ENCODE data around the gene IGSF23.
"Not testable (repeated sequence)": the region's sequence is repeated elsewhere in the genome, so short reads cannot be mapped to it uniquely, and the experiment has no call there.

The IGSF23 gene

DNA sequence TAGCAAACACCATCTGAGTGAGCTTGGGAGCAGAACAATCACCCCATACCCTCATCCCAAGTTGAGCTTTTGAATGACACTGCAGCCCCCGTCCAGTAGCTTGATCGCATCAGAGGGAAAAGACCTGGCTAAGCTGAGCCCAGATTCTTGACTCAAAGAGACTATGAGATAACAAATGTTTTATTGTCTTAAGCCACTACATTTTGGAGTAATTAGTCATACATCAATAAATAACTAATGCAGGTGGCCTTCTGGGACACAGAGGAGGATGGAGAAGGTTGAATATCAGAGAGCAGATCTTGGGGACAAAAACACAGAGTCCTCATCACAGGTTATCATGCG lies 24.6 kb upstream of the IGSF23 start:
- DNase-seq = no peak

DNA sequence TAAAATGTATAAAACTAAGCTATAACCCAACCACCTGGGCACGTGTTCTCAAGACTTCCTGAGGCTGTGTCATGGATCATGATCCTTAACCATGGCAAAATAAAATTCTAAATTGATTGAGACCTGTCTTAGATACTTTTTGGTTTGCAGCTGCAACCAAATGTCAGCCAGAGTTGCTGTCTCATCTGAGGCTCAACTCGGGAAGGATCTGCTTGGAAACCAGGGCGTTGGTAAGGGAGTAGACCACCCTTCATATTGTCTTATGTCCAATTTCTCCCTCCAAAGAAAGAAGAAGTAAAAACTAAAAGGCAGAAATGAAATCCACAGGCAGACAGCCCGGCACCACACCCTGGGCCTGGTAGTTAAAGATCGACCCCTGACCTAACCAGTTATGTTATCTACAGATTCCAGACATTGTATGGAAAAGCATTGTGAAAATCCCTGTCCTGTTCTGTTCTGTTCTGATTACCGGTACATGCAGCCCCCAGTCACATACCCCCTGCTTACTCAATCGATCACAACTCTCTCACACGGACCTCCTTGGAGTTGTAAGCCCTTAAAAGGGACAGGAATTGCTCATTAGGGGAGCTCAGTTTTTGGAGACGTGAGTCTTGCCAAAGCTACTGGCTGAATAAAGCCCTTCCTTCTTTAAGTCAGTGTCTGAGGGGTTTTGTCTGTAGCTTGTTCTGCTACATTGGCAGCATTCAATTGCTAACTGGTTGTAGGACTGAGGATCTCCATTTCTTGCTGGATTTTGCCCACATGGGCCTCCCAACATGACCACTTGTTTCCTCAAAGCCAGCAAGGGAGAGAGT lies 22.9 kb upstream of the IGSF23 start:
- no peak for DNase-seq

DNA sequence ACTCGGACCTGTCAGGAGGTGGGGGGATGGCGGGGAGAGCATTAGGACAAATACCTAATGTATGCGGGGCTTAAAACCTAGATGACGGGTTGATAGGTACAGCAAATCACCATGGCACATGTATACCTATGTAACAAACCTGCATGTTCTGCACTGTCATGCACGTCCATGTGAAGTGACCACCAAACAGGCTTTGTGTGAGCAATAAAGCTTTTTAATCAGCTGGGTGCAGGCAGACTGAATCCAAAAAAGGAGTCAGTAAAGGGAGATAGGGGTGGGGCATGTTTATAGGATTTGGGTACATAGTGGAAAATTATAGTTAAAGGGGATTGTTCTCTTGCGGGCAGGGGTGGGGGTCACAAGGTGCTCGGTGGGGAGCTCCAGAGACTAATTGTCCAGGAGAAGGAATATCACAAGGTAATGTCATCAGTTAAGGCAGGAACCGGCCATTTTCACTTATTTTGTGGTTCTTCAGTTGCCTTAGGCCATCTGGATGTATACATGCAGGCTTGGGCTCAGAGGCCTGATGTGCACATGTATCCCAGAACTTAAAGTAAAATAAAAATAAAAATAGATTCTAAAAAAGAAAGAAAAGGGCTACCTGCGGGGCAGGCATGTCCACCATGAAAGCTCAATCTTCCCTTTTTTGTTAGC lies 21.9 kb upstream of the IGSF23 start:
- DNase-seq = not testable (repeated sequence)

DNA sequence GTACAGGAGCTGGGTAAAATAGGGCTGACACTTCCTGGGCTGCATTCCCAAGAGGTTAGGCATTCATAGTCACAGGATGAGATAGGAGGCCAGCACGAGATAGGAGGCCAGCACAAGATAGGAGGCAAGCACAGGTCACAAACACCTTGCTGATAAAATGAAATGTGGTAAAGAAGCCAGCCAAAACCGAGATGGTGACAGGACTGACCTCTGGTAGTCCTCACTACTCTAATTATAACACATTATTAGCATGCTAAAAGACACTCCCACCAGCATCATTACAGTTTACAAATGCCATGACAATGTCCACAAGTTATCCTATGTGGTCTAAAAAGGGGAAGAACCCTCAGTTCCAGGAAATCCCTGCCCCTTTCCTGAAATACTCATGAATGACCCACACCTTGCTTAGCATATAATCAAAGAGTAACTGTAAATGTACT lies 20.9 kb upstream of the IGSF23 start:
- DNase-seq = no peak

DNA sequence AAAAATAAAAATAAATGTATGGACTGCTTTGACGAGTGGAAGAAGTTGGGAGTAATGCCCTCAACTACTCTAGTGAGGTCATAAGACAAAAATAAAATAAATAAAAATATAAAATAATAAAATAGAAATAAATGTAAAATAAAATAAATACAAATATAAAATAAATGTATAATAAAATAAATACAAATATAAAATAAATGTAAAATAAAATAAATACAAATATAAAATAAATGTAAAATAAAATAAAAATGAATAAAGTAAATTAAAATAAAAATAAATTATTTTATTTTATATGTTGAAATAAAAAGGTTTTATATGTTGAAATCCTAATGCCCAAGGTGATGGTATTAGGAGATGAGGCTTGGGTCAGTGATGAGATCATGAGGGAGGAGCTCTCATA lies 20.1 kb upstream of the IGSF23 start:
- DNase-seq = no peak

DNA sequence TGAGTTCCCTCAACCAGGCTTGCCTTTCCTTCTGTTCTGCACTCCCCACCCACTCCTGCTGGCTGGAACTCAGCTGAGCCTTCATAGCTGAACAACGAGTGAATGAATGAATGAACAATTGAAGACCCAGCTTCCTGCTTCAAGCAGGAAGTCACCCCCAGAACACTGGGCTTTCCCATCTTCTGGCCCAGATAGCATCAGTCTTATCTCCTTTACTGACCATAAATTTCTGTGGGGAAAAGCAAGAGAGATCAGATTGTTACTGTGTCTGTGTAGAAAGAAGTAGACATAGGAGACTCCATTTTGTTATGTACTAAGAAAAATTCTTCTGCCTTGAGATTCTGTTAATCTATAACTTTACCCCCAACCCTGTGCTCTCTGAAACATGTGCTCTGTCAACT lies 19.5 kb upstream of the IGSF23 start:
- not testable (repeated sequence) for DNase-seq

DNA sequence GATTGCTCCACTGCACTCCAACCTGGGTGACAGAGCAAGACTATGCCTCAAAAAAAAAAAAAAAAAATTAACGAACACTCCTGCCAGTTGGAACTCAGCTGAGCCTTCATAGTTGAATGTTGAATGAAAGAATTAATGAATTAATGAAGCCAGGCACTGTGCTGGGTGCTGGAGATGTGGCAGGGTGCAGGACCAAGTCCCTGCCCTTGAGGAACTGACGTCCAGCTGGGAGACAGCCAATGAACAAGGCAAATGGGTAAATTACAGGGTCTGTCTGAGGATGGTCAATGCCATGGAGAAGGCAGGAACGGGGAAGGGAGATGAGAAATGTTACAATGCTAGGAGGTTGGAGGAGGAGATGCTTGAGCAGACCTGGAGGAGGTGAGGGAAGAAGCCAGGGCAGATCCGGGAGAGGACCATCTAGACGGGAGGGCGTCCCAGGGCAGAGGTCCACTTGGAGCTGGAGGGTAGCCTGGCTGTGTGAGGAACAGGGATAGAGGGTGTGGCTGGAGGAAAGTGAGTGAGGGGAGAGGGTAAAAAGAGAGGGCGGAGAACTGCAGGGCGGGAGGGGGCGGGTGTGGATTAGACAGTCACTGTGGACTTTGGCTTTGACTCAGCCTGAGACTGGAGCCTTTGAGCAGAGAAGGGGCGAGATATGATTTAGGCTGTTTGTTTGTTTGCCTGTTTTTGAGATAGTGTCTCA lies 16.8 kb upstream of the IGSF23 start:
- DNase-seq = no peak

DNA sequence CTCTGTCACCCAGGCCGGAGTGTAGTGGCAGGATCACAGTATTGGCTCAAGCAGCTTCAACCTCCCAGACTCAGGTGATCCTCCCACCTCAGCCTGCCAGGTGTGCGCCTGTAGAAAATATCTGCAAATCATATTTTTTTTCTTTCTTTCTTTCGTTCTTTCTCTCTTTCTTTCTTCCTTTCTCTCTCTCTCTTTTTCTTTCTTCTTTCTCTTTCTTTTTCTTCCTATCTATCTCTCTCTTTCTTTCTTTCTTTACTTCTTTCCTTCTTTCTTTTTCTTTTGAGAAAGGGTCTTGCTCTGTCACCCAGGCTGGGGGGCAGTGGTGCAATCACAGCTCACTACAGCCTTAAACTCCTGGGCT lies 16.3 kb upstream of the IGSF23 start:
- DNase-seq = no peak

DNA sequence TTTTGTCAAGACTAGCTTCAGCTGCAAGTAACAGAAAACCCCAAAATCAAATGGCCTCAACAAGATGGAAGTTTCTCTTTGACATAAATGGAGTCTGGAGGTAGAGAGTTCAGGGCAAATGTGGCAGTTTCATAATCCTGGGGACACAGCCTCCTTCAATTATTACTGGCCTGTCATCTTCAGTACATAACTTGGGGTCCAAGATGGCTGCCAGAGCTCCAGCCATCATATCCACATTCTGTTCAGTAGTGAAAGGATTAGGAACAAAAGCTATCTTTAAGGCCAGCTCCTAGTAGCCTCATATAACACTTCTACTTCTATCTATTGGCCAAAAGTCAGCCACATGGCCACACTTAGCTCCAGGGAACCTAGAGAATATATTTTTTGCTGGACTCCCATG lies 15.0 kb upstream of the IGSF23 start:
- DNase-seq = no peak

DNA sequence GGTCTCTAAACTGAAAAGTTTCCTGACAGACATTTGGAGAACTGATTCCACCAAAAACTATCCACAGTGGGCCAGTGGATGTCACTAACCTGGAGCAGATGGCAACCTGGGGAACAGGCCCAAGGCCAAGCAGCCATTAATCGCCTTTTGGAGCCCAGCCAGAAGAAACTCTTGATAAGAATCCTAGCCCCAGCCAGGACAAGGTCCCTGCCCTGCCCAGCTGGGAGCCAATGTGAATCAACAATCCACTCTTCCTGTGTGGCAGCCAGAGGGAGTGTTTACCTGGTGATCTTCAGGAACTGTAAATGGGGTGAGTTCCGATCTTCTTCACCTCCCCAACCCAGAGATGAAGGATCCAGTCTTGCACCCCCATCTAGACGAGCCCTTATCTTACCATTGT lies 14.5 kb upstream of the IGSF23 start:
- no peak for DNase-seq

DNA sequence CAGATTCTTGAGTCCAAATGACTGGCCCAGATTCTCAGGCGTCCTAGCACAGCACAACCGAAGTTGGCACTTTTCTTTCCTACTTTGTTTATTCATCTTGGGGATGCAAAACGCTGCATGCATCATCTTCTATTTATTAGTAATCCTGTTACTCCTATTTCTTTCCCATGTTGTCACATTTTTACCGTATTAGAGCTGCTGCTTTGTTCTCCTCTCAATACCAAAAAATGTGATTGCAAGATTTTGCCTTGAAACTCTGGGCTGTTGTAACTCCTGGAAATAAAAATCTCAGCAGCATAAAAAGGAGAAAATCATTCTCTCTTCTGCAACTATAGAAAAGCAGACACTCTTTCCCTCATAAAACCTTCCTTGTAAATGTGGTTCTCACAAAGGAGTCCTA lies 12.9 kb upstream of the IGSF23 start:
- DNase-seq = no peak

DNA sequence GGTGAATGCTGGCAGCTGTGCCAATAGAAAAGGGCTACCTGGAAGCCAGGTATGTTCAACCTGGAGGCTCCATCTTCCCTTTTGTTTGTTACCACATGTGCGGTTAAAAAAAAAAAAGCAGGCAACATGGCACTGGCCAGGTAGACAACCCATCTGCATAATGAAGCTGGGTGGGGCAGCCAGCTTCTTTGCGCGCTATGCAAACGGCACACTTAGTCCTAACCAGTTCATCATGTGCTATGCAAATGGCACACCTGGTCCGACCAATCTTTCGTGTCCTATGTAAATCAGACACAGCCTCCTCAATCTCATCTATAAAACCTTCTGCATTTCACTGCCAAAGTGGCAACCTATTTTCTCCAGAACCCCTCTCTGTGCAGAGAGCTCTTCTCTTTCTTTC lies 11.3 kb upstream of the IGSF23 start:
- DNase-seq = no peak

DNA sequence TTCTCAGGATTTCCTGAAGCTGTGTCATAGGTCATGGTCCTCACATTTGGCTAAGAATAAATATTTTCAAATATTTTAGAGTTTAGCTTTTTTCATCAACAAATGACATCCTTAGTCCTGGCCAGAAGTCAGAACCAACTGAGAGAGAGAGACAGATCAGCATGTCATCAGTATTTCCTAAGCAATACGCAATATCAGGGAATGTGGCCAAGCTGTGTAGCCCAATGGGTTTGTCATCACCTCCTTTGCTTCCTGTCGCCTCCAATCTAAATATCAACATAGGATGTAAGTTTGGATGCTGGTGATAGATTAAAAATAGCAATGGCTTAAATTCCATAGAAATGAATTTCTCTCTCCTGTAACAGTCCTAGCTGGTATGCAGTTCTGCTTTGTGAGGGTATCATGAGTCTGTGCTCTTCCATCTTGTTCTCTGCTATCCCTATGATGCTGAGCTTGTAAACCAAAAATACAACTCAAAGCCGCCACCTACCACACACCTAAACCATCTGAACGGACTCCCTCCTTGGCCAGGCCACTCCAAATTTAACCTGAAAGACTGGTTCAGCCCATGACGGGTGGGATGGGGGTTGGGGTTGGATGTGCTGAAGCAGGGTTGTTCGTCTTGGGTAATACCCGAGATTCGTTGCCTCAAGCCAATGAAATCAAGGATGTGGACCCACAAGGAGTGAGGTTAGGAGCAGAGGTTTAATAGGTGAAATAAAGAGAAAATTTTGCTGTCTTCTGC lies 10.0 kb upstream of the IGSF23 start:
- DNase-seq = no peak

DNA sequence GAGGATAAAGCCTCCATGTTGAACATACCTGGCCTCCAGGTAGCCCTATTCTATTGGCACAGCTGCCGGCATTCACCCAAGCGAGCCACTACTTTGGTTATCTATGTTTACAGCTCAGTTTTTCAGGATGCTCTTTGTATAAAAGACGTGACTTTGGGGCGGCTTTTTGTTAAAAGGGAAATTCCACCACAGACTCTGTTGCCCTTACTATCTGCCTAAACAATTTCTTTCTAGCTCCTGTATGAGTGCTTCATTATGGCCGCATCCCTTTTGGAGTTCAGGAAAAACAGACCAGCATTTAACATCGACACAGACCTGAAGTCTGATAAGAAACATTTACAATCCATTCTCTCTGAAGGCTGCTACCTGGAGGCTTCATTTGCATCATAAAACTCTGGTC lies 9.1 kb upstream of the IGSF23 start:
- no peak for DNase-seq

DNA sequence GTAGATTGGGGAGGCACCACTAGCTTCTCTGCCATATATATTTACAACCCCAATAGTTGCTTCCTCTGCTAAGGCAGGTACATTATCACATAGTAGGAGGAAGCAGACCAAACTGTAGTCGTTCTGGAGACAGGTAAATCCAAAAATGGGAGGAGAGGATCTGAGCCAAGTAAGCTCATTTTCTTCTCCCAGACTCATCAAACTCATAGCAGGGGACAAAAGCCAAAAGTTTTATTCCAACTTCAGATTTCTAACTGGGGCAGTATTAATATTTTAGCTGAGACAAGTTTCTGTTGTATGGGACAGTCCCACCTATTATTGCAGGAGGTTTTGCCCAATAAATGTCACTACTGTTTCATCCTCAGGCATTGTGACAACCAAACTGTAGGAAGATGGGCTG lies 7.8 kb upstream of the IGSF23 start:
- DNase-seq = no peak

DNA sequence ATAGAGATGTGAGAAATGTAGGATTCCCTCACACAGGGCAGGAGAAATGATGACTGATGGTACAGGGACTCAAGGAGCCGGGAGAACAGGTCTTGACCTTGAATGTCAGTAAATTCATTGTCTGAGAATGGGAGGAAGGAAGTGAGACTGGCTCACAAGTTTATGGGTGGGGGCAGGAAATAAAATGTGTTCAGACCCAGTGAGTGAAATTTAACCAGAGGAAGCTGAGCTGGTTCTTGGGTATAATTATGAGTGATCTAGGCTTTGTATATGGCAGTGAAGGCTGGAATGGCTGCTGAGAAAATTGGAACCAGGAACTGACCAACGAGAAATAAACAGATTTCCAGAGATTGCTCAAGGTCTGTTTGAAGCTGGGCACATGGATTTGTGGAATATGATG lies 6.3 kb upstream of the IGSF23 start:
- DNase-seq = no peak

DNA sequence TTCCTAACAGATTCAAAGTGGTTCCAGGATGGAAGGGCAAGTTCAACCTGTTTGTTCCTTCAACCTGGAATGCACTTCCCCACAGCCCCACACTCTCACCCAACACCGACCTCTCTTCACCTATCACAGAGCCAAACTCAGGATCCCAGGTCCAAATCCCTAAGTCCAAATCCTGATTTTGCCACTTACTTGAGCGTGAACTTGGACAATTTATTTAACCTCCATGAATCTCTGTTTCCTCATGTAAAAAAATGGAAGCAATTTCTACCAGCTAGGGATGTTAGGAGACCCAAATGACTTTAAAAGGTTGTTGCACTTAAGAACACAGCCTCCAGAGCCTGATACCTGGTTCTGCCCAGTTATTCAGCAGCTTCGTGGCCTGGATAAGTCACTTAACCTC lies 5.4 kb upstream of the IGSF23 start:
- DNase-seq = no peak

DNA sequence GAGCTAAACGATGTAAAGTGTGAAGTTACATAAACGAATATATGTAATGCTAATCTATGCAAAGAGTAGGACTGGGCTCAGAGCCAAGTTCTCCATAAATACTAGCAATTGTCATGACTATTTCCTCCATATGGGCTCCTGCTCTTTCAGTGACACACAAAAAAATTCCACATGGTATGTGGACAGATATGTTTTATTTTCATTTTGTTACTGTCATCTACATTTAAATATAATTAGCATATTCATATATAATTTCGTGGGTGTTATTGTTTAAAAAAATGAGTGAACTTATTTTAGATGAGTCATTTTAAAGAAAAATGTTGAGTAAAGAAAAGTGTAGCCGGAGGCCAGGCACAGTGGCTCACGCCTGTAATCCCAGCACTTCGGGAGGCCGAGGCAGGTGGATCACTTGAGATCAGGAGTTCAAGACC lies 5.0 kb upstream of the IGSF23 start:
- DNase-seq = no peak

DNA sequence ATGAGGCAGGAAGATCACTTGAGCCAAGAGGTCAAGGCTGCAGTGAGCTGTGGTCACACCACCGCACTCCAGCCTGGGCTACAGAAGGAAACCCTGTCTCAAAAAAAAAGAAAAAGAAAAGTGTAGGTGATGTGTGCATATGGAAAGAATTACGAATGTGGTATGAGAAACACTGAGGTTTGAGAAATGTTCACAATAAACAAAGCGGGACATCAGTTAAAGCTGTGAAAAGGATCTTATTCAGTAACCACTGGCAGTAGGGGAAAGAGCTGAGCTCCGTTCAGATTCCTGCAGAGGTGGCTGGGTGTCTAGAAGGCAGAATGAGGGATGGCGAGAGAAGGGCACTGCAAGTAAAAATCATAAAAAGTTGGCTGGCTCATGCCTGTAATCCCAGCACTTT lies 4.1 kb upstream of the IGSF23 start:
- DNase-seq = no peak

DNA sequence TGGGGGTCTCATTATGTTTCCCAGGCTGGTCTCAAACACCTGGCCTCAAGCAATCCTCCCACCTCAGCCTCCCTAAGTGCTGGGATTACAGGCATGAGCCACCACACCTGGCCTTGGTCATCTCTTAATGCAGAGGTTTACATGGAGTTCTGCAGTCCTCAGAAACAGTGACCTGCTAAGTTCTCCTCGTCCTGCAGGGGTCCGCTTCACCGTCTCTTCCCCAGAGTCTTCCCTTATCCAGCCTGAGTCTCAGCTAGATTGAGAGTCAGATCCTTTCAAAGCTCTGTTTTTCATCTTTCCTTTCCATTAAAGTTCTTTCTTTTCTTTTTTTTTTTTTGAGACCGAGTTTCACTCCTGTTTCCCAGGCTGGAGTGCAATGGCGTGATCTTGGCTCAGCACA lies 2.9 kb upstream of the IGSF23 start:
- DNase-seq = not testable (repeated sequence)

DNA sequence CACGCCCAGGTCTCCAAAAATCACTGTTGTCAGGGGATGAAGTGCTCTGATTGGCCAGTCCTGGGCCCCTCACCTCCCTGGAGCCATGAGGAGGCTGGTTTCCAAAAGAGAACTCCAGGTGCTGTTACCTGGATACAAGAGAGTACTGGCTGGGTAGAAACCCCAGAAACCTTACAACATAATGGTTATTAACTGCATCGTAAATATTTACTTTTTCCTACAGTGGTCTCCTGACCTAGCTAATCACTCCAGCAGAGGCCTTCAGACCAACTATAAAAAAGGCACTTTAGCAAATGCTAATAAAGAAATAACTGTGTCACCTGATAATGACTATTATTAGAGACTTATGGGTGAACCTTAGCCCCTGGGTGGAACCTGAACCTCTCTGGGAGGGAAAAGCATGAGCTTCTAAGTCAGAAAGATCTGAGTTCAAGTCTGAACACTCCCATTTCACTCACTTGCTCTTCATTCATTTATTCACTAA lies 1.5 kb upstream of the IGSF23 start:
- DNase-seq = no peak

DNA sequence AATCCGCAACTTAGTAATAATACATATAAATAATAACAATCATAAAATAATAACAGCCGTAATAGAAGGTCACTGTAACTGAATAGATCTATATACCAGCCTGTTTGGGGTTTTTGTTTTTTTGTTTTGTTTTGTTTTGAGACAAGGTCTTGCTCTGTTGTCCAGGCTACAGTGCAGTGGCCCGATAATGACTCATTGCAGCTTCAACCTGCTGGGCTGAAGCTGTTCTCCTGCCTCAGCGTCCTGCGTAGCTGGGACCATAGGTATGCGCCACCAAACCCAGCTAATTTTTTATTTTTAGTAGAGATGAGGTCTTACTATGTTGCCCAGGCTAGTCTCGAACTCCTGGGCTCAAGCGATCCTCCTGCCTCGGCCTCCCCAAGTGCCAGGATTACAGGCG lies 950 bp downstream of the IGSF23 start:
- DNase-seq = no peak

DNA sequence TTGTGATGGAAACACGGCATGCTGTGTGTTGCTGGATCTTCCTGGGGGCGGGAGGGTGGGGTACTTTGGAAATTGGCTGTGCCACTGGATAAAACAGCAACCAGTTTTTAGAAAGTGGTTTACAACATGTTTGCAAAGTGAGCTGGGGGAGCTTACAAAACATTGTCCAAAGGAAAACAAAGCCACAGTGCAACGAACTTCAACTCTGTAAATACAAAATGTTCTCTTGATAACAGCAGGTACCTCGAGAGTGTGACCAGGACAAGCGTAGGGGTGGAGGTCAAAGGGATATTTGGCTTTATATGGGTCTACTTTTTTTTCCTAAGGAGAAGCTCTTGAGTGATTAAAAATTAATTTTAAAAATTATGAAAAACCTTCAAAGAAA lies 2.5 kb downstream of the IGSF23 start:
- no peak for DNase-seq

Data from activated CD4-positive, alpha-beta T cell treated with anti-CD3 and anti-CD28 coated beads, Interleukin-2, Interleukin-6, amounts not matched to agents 100 ng/mL and 50 ng/mL, durations not matched to agents 16 hours and 8 hours (primary cell).